ENCODE results near the gene SF3B4. TPM values are rescaled to one million over a fixed set of nuclear protein-coding genes. Genes with fewer than 3 reads are reported as not detected.

The SF3B4 gene
- polyA plus RNA-seq, 3 donors: 13.0 to 34.8 (median 23.6) TPM

Other genes with a start within 250 kb of the SF3B4 start
- 1 to 10 TPM; 2.0 to 9.7 (median 9.6) TPM for gene FCGR1A, start 145.1 kb downstream of the SF3B4 start, polyA plus RNA-seq
- gene BOLA1, start 28.2 kb downstream of the SF3B4 start, polyA plus RNA-seq: 10 to 100 TPM; 19.7 to 23.5 (median 21.7) TPM
- under 1 TPM; 0.33 to 0.94 (median 0.45) TPM for gene SV2A, start 10.0 kb downstream of the SF3B4 start, polyA plus RNA-seq
- 1 to 10 TPM; 1.4 to 7.3 (median 2.1) TPM for gene MTMR11, start 9.1 kb upstream of the SF3B4 start, polyA plus RNA-seq
- 1 to 10 TPM; 2.4 to 8.2 (median 7.5) TPM for gene OTUD7B, start 82.9 kb upstream of the SF3B4 start, polyA plus RNA-seq
- gene VPS45, start 140.0 kb upstream of the SF3B4 start, polyA plus RNA-seq: 10 to 100 TPM in 2 of 3 donors, 1 to 10 TPM in 1; 9.6 to 22.4 (median 21.3) TPM
- 10 to 100 TPM in 2 of 3 donors, 1 to 10 TPM in 1; 4.1 to 39.6 (median 29.4) TPM for gene PLEKHO1, start 222.1 kb upstream of the SF3B4 start, polyA plus RNA-seq